HG03196 (cell line): ENCODE results near the gene XPNPEP3.

Experiments
- ATAC-seq: cut with Tn5 transposase; IDR thresholded peaks from one replicate; pipeline ENCODE4 v1.9.1; 2021; ENCODE audit not compliant: unreplicated experiment

XPNPEP3 gene

DNA sequence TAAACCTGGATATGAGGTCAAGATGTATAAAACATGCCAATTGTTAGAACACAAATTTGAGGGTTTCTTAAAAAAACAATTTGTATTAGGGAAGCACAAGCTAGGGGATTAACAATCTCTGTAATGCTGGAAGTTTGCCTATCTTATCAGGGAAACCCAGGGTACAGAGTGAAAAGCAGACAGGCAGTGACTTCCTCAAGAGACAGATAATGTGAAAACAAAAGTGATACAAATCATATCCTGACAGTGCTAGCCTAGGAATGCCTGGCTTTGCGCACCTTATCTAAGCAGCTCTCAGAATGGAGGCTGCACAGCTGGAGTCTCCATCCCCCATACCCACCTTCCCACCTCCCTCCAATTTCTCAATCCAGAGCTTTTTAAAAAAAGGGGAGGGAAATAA is 71.7 kb downstream of the XPNPEP3 start:
- ATAC-seq = no peak

DNA sequence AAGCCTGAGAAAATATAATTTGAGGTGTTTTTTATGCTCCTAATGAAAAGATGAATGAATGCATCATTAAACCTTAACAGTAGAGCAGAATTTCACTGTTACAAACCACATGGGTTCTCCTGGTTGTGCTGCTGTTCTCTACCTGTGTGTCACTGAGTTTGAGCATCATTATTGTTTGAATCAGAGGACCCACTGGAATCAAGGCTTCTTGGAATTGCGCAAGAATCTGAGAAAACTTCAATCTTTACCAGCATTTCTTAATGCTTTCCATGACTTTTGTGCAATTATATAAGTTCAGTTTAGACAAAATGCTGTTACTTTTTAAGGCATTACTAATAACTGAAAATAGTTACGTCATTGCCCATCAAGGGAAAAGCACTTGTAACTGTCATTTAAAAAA is 75.4 kb downstream of the XPNPEP3 start:
- no peak for ATAC-seq

DNA sequence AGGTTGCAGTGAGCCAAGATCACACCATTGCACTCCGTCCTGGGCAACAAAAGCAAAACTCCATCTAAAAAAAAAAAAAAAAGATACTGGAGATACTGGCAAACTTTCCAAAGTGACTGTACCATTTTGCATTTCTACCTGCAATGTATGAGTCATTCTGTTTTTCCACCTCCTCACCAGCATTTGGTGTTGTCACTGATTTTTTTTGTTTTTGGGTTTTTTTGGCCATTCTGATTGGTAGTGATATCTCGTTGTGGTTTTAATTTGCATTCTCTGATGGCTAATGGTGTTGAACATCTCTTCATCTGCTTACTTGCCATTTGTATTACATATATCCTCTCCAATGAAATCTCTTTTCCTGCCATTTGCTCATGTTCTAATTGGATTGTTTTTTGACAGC is 82.3 kb downstream of the XPNPEP3 start:
- no peak for ATAC-seq

DNA sequence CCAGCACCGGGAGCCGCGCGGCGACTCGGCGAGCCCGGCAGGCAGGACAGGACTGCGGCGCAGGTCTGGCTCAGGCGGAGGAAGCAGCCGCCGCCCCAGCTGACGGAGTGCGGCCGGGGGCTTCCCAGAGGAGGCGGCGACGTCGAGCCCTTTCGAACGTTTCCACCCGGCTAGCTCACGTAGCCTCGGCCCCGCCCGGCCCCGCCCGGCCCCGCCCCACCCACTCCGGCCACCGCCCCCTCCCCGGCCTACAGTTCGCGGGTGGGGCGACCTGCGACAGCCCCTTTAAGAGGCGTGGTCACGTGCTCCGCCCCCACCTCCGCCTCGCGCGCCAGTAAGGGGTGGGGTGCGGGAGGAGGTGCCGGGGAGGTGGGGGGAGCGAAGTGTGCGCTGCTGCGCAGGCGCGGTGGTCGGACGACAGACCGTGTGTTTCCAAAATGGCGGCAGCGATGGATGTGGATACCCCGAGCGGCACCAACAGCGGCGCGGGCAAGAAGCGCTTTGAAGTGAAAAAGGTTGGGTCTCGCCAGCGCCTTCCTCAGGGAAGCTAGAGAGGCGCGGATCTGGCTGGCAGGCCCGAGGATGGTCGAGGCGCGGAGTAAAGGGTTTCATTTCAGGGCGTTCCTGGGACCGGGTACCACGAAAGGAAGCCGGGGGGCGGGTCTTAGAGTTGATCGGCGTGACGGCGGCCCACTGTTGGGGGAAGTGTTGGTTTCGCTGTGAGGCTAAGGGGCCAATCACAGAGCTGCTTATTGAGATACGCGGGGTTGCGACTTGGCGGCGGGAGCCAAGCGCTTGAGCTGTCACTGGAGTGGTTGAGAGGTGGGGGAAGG is 94.2 kb downstream of the XPNPEP3 start, which contains the start of gene RBX1:
RBX1 (plus strand) TSS at position 417 of the 833 bp plus-strand sequence; CDS start at position 438, 21 bp downstream.
- ATAC-seq = peak; percentile 78

DNA sequence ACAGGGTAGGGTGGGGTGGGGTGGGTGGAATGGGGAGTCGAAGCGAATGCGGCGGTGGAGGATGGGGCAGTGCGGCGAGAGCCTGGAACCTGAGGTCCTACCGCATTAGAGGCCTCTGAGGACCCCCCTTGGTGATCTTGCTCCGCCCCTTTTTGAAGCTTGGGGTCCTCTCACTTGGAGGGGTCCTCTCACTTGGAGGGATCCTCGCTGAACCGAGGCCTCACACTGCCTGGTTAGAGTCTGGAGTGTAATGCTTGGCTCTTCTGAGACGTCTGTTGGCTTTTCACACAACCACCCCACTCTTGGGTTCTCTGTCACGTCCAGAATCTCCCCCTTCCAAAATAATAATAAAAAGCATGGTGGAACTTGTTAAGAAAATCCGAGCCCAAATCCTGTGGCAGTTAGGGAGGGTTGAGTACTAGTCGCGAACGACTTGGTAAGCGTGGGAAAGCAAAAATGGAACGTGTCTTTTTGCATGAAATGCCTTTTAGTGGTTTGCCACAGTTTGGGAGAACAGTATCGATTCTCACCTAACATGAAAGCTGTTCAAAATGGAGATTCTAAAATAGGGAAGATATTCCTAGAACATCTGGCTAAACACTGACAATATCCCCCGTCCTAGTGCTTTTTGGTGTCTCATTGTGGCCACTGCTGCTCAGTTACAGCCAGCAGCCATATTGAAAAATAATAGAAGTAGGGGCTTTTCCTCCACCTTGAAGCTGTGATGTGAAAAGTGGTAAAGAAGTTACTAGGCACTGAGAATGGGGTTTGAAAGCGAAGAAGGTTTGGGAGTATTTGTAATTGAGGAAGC is 95.1 kb downstream of the XPNPEP3 start:
- no peak for ATAC-seq

DNA sequence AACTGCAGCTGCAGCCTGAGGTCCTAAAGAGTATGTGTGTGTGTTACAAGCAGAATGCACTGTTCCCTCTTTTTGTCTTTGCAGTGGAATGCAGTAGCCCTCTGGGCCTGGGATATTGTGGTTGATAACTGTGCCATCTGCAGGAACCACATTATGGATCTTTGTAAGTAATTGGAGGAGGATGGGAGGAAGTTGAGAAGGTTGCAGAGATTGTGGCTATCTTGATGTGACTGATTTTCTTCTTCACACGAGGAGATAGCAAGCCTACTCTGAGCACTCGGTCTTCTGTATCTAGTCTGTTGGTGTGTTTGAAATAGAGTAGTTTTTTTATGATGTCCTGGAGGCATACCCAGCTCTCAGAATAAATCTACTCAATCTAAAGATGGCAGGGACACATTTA is 96.5 kb downstream of the XPNPEP3 start:
- ATAC-seq = no peak

DNA sequence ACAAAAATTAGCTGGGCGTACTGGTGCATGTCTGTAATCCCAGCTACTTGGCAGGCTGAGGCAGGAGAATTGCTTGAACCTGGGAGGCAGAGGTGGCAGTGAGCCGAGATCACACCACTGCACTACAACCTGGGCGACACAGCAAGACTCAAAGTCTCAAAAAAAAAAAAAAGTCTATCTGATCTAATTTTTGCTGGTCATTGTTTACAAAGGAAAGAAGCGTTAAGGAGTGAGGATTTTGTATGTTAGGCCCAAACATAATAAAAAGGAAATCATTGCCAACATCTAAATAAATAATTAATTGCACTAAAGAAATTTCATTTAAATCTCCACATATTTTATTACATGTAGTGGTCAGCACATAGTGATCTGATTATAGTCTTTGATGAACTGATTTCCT is 97.2 kb downstream of the XPNPEP3 start:
- no peak for ATAC-seq

DNA sequence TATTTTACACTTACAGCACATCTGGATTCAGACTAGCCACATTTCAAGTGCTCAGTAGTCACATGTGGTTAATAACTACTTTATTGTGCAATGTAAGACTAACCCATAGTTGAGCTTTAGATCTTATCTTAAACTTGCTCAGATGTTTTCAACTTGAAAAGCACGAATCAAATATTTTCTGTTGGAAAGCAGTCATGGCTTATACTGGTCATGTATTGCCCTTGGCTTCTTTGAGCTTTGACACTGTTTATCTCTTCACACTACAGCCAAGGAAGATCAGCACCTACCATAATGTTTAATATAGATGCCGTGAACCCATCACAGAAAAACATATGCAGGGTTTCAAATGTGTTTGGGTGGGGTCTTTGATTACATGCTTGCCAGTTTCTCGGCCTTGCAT is 98.6 kb downstream of the XPNPEP3 start:
- no peak for ATAC-seq

DNA sequence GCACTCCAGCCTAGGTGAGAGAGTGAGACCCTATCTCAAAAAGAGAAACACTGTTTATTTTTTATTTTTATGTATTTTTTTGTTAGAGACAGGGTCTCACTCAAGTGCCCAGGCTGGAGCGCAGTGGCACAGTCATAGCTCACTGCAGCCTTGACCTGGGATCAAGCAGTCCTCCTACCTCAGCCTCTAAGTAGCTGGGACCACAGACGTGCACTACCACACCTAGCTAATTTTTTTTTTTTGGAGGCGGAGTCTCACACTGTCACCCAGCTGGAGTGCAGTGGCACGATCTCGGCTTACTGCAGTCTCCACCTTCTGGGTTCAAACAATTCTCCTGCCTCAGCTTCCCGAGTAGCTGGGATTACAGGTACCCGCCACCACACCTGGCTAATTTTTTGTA is 100.7 kb downstream of the XPNPEP3 start:
- no peak for ATAC-seq

DNA sequence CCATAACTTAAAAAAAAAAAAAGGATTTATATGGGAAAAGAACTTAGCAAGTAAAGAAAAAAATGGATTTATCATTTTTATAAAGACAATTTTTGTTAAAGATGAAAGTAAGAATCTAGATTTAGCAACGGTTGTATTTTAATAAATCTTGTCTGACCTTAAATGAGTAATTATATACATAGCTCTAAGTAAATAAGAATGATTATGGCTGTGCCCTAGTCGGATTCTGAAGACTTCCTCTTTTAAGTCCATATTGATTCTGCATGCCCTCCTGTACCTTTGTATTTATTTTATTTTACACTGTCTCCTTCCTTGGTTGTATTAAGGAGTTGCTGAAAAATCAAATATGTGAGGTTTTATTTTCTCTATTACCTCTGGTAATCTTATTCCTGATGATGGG is 101.4 kb downstream of the XPNPEP3 start:
- no peak for ATAC-seq

DNA sequence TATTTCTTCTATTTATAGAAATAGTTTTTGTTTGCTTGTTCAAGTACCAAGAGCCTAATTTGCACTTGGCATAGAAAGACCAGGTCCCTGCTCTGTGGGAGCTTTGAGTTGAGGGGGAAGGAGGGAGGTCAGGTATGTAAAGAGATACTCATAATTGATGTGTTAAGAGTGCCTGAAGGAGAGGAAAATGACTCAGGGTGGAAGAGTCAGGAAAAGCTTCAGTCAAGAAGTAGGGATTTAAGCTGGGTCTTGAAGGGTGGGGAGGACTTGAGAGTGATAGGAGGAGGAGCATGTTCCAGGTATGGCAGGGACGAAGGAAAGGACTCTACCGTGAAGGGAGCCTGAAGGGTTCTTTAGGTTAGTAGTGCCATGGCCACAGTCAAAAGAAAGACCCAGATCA is 103.2 kb downstream of the XPNPEP3 start:
- ATAC-seq = no peak

DNA sequence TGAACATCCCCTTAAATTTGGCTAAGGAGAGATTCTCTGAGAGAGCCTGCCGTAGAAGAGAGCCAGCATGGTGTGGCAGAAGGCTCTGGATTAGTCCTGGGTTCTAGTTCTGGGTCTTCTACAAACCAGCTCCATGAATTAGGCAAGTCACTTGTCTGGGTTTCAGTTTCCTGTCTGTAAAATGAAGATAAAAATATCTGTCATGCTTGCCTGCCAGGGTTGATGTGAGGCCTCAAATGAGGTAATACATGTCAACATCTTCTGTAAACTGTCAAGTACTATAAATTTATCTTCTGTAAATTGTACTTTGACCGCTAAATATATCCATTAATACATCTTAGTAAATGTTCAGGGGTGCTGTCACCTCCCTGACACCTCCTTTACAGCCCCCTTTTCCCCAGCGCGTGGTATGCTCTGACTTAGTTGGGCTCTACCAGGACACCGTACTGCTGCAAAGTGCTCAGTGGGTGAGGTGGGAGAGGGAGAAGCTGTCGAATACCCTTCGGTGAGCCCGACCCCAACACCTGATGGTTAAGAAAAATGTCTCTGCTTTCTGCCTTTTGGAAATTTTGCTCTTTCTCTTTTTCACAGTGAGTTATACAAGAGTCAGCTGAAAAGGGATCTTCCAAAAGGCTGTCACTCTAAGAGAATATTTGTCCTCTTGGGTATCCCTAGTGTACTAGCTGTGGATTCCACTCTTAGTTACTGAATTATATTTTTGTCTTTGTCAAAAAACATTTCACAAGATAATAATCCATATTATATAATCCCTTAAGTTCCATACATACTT is 109.2 kb downstream of the XPNPEP3 start:
- ATAC-seq = no peak

DNA sequence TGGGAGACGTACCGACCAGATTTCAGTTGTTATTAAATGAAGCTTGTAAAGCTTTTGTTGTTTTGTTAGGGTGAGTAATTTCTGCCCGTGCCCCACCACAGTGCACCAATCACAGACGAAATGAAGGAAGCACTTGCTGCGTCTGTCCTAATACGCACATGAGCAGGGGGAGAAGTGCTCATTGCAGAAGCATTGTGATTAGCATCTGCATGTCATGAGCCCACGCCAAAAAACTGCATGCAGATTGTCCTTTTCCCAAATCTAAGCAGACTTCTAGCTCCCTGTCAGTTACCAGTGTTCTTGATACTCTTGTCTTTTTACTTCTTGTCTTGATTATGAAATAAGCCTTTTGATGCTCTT is 109.8 kb downstream of the XPNPEP3 start:
- no peak for ATAC-seq

DNA sequence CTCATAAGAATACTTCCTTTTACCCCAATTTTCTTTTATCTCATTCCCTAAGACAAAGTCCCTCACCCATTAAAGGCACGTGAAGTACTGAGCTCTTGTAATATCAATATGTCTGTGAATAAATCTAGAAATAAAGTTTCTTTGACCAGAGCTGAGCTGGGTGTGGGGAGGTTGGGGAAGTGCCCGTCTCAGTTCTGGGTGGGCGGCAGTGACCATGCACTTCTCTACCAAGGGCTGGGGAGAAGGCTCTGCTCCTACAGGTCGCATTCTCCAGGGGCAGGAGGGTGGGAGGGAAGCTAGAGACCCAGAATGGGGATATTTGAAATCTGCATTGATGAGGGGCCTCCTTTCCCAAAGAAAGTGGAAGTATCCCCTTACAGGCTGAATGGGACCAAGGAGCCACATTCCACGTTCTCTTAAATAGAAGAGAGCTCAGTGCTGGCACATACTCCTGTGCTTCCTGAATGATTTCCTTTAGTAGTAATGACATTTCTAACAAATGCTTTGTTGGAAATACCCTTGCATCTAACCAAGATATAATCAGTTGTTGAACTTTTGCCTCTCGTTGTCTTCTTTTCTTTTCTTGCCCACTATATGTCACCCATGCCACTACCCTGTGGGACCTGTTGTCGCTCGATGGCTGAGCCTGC is 110.3 kb downstream of the XPNPEP3 start:
- no peak for ATAC-seq

DNA sequence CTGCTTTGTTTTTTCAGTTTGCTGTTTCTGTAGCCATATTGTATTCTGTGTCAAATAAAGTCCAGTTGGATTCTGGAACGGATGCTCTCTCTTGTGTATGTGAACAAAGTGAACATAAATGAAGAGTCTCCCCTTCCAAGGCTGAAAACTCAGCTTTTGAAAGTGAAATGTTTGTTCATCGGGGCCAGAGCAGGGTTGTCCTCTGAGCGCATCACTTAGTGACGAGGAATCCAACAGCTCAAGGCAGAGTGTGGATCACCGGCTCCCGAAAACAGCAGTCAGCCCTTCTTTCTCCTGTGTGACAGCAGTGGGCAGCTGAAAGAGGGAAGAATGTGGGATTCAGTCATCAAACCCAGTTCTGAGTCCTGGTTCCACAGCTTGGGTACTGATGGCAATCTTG is 115.6 kb downstream of the XPNPEP3 start:
- ATAC-seq = no peak

DNA sequence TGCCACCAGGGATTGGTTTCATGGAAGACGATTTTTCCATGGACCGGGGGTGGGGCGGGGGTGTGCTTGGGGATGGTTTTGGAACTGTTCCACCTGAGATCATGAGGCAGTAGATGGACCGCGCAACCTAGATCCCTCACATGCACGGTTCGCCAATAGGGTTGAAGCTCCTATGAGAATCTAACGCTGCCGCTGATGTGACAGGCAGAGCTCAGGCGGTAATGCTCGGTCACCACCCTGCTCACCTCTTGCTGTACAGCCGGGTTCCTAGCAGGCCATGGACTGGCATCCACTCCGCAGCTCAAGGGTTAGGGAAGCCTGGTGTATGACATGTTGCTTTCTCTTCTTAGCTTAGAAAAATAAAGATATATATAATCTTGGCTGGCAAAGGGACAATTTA is 116.2 kb downstream of the XPNPEP3 start:
- no peak for ATAC-seq

DNA sequence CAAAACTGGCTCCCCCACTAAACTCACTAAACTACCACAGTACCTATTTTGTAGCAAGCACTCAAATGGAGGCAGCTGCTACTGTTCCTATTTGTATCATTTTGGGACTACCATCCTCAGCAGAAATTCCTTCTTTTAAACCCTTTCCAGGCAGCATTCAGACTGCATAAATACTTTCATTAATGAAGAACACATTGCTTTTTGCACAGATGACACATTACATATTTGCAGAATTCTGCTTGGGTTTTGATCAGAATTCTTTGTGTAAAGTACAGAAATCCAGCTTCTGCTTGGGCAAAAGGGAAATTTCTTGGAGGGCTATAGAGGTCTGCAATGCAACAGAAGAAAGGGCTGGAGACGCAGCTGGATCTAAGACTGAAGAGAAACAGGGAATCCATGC is 118.4 kb downstream of the XPNPEP3 start:
- ATAC-seq = no peak

DNA sequence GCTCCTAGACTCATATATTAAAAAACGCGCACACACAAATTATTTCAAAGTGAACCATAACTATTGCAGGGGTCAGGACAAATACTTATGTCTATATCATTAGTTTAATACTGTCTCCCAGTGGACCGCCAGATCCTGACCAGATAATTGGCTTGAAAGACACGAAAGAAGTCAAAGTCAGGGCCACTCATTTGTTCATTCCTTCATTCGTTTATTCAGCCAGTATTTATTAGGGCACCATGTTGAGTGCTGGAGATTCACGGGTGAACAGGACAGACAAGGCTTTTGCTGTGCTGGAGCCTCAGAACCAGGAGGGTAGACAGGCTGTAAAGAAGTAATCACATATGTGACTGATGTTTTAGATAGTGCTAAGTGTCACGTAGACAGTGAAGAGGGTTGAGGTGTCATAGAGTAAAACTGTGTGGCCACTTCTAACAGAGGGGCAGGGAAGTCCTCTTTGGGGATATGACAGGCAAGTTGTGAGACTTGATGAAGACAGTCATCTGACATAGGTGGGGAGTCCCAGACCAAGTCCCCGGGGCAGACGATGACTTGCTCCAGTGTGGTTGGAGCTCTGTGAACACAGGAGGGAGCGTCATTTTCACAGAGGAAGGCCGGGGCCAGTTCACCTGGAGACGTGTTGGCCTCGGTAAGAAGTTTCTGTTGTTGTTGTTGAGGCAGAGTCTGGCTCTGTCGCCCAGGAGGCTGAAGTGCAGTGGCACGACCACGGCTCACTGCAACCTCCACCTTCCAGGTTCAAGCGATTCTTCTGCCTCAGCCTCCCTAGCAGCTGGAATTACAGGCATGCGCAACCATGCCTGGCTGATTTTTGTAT is 120.1 kb downstream of the XPNPEP3 start:
- ATAC-seq = no peak

DNA sequence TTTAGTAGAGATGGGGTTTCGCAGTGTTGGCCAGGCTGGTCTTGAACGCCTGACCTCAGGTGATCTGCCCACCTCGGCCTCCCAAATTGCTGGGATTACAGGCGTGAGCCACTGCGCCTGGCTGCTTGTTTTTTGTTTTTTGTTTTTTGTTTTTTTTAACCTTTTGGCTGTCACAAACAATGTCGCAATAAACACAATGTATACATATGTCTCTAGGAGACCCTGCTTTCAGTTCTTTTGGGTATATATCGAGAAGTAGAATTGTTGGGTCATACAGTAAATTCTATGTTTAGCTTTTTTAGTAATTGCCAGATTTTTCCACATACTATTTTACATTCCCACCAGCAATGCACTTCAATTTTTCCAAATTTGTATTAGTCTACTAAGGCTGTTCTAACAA is 122.2 kb downstream of the XPNPEP3 start:
- no peak for ATAC-seq

DNA sequence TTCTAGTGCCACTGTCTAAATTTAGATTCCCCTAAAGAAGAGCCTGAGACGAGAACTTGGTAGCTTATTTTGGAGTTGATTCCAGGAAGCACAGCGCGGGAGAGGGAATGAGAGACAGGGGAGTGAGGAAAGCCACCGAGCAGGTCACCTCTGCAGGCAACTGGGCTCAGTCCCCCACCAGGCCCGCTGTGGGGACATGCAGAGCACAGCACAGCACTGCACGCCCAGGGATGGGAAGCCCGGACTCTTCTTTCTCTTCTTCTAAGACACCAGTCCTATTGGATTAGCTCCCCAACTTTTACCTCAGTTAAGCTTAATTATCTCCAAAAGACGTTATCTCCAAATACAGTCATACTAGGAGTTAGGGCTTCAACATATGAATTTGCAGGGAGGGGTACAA is 122.9 kb downstream of the XPNPEP3 start:
- no peak for ATAC-seq
